ENCODE measurements around the gene GTF3A. TPM values are rescaled to one million over a fixed set of nuclear protein-coding genes. Genes with fewer than 3 reads are reported as not detected.

GTF3A gene
- total and polyA plus RNA-seq, 8 donors: 53.4 to 220 (median 117) TPM

GRCh38 chr13:27437126-27437525 lies 12.7 kb downstream of the GTF3A start:
- Histone ChIP-seq H3K27ac (no peak overlapping the region), H3K36me3 (peaks cover 38 to 95% (median 89%) of the 10 kb centered on the region in 4 donors), H3K4me1 (peaks cover 0 to 10% (median 2%) of the 10 kb centered on the region in 4 donors), H3K27me3 (no peaks in the 10 kb centered on the region), H3K9me3 (no peaks in the 10 kb centered on the region), H3K4me3 (no peak overlapping the region)
- intact Hi-C loops (cut with DNase I; ENCODE audit: low total_unique reads): no loop called here
- TF ChIP-seq POLR2AphosphoS5 (IDR thresholded peaks at IDR 0.05) (no peak), POLR2A (IDR thresholded peaks at IDR 0.05) (no peak), CTCF (IDR thresholded peaks at IDR 0.05) (no peak), EP300 (IDR thresholded peaks at IDR 0.05) (no peak)
- WGBS, 5 donors: 80 to 94% (median 86%) methylated on average over 2 of the region's 2 CpGs
- no peak for DNase-seq

- 64 to 89% (median 81%) methylated on average over 1 of the region's 1 CpG for WGBS, 5 donors
These were observed 16.0 kb downstream of the GTF3A start for GRCh38 chr13:27440408-27440807.

GRCh38 chr13:27442071-27442647 lies 17.7 kb downstream of the GTF3A start:
- intact Hi-C loops (cut with DNase I; ENCODE audit: low total_unique reads): no loop called here
- no peak for DNase-seq
- peaks cover 7 to 64% (median 55%) of the 10 kb centered on the region in 4 donors for H3K36me3 ChIP-seq
- H3K9me3 ChIP-seq: no peaks in the 10 kb centered on the region
- no peak overlapping the region for H3K4me3 ChIP-seq
- no peak overlapping the region for H3K27ac ChIP-seq
- peaks cover 0 to 34% (median 12%) of the 10 kb centered on the region in 4 donors for H3K4me1 ChIP-seq
- 70 to 77% (median 73%) methylated on average over 15 of the region's 15 CpGs for WGBS, 5 donors
- H3K27me3 ChIP-seq: no peaks in the 10 kb centered on the region
- no peak for TF ChIP-seq POLR2AphosphoS5 (IDR thresholded peaks at IDR 0.05)
- no peak for TF ChIP-seq CTCF (IDR thresholded peaks at IDR 0.05)
- no peak for TF ChIP-seq POLR2A (IDR thresholded peaks at IDR 0.05)
- no peak for TF ChIP-seq EP300 (IDR thresholded peaks at IDR 0.05)

More at GRCh38 chr13:27440408-27440807, 16.0 kb downstream of the GTF3A start:
- peaks cover 19 to 82% (median 72%) of the 10 kb centered on the region in 4 donors for H3K36me3 ChIP-seq
- no peak overlapping the region for H3K27ac ChIP-seq
- no peak for DNase-seq
- TF ChIP-seq CTCF (IDR thresholded peaks at IDR 0.05): no peak
- no peak for TF ChIP-seq EP300 (IDR thresholded peaks at IDR 0.05)
- no peak overlapping the region for H3K4me3 ChIP-seq
- intact Hi-C loops (cut with DNase I; ENCODE audit: low total_unique reads): no loop called here
- H3K4me1 ChIP-seq: peaks cover 0 to 25% (median 5%) of the 10 kb centered on the region in 4 donors
- H3K27me3 ChIP-seq: no peaks in the 10 kb centered on the region
- H3K9me3 ChIP-seq: no peaks in the 10 kb centered on the region

- no peak overlapping the region for H3K27ac ChIP-seq
- no peaks in the 10 kb centered on the region for H3K27me3 ChIP-seq
These were observed 18.4 kb downstream of the GTF3A start for GRCh38 chr13:27442797-27443196.

More at GRCh38 chr13:27442797-27443196, 18.4 kb downstream of the GTF3A start:
- WGBS, 5 donors: 83 to 96% (median 92%) methylated on average over 6 to 7 of the region's 7 CpGs
- Histone ChIP-seq H3K4me1 (peaks cover 0 to 40% (median 18%) of the 10 kb centered on the region in 4 donors), H3K36me3 (peaks cover 6 to 62% (median 53%) of the 10 kb centered on the region in 4 donors), H3K4me3 (no peak overlapping the region), H3K9me3 (no peaks in the 10 kb centered on the region)
- intact Hi-C loops (cut with DNase I; ENCODE audit: low total_unique reads): no loop called here
- DNase-seq: no peak
- no peak for TF ChIP-seq EP300 (IDR thresholded peaks at IDR 0.05)
- no peak for TF ChIP-seq POLR2AphosphoS5 (IDR thresholded peaks at IDR 0.05)
- TF ChIP-seq CTCF (IDR thresholded peaks at IDR 0.05): no peak
- no peak for TF ChIP-seq POLR2A (IDR thresholded peaks at IDR 0.05)

Data from stomach (tissue), 9 donors.